ENCODE data around the gene FKBP6. TPM values are rescaled to one million over a fixed set of nuclear protein-coding genes. Genes with fewer than 3 reads are reported as not detected.

FKBP6 gene
- total RNA-seq, 2 experiments from 2014 or later = not detected

DNA sequence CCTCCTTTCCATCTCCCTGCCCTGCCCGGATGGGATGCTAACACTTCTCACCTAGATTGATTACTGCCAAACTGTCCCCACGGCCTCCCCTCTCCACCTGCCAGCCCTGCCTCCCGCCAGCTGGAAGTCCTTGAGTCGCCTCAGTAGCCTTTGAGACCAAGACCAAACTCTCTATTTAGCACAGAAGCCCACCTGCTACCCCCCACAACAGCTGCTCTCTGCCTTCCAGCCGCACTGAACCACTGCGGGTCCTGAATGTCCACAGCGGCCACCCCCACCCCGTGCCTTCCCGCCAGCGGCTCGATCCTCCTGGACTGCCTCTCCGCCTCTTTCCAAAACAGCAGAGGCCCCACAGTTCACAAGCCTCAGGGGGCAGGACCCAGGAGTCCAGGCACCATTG, 39.0 kb downstream of the FKBP6 start:
- Histone ChIP-seq H3K27ac (ENCODE audit: low read depth in 1 of 2, low read length in 2 of 2) (no peak overlapping the region), H3K9me3 (ENCODE audit: control insufficient read depth in 1 of 2, insufficient read depth in 1 of 2, low read length in 2 of 2) (no peaks in the 10 kb centered on the region), H3K36me3 (ENCODE audit: insufficient read depth, low read length) (no peaks in the 10 kb centered on the region), H3K4me1 (ENCODE audit: insufficient read depth, low read length) (no peaks in the 10 kb centered on the region), H3K4me3 (ENCODE audit: low read length) (no peak overlapping the region), H3K27me3 (ENCODE audit: control insufficient read depth in 1 of 2, insufficient read depth in 2 of 2, low read length in 2 of 2) (no peaks in the 10 kb centered on the region)
- Mint-ChIP-seq H3K27ac (no peak overlapping the region), H3K27me3 (no peaks in the 10 kb centered on the region), H3K4me1 (ENCODE audit: low read depth) (no peaks in the 10 kb centered on the region), H3K9me3 (no peaks in the 10 kb centered on the region), H3K4me3 (no peak overlapping the region), H3K36me3 (ENCODE audit: low read depth) (no peaks in the 10 kb centered on the region)
- DNase-seq (no peak), ATAC-seq (ENCODE audit: poor library complexity) (no peak)
- ChIA-PET CTCF (no interaction called here), POLR2A (no interaction called here)
- intact Hi-C loops (cut with DNase I, micrococcal nuclease) = no loop called here
- TF ChIP-seq, protein P1, sequence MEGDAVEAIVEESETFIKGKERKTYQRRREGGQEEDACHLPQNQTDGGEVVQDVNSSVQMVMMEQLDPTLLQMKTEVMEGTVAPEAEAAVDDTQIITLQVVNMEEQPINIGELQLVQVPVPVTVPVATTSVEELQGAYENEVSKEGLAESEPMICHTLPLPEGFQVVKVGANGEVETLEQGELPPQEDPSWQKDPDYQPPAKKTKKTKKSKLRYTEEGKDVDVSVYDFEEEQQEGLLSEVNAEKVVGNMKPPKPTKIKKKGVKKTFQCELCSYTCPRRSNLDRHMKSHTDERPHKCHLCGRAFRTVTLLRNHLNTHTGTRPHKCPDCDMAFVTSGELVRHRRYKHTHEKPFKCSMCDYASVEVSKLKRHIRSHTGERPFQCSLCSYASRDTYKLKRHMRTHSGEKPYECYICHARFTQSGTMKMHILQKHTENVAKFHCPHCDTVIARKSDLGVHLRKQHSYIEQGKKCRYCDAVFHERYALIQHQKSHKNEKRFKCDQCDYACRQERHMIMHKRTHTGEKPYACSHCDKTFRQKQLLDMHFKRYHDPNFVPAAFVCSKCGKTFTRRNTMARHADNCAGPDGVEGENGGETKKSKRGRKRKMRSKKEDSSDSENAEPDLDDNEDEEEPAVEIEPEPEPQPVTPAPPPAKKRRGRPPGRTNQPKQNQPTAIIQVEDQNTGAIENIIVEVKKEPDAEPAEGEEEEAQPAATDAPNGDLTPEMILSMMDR (IDR thresholded peaks at IDR 0.05) = no peak

DNA sequence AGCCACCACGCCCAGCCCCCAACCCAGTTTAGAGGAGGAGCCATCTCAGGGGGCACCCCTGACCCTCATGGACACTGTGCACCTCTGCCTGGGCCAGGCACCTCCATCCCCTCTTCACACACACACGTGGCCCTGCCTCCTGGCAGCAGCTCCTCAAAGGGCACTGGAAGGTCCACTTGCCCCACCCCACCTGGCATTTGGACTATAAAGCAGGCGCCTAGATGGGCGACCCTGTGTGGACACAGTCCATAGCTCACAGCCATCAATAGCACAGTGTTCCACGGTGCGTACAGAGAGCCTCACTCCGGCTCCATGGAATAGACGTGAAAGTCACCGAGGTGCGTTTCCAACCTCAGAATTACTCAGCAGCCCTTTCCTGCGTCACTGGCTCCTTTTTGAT, 41.0 kb downstream of the FKBP6 start:
- H3K36me3 Mint-ChIP-seq (ENCODE audit: low read depth) = no peaks in the 10 kb centered on the region
- TF ChIP-seq, protein P1 (IDR thresholded peaks at IDR 0.05) = no peak
- ChIA-PET POLR2A (no interaction called here), CTCF (no interaction called here)
- DNase-seq = no peak
- H3K27ac Mint-ChIP-seq = no peak overlapping the region
- no peaks in the 10 kb centered on the region for H3K27me3 Mint-ChIP-seq
- Histone ChIP-seq H3K36me3 (ENCODE audit: insufficient read depth, low read length) (no peaks in the 10 kb centered on the region), H3K27ac (ENCODE audit: low read depth in 1 of 2, low read length in 2 of 2) (no peak overlapping the region), H3K27me3 (ENCODE audit: control insufficient read depth in 1 of 2, insufficient read depth in 2 of 2, low read length in 2 of 2) (no peaks in the 10 kb centered on the region), H3K9me3 (ENCODE audit: control insufficient read depth in 1 of 2, insufficient read depth in 1 of 2, low read length in 2 of 2) (no peaks in the 10 kb centered on the region), H3K4me1 (ENCODE audit: insufficient read depth, low read length) (no peaks in the 10 kb centered on the region), H3K4me3 (ENCODE audit: low read length) (no peak overlapping the region)
- no peaks in the 10 kb centered on the region for H3K4me1 Mint-ChIP-seq (ENCODE audit: low read depth)
- no peak for ATAC-seq (ENCODE audit: poor library complexity)
- H3K4me3 Mint-ChIP-seq = no peak overlapping the region
- intact Hi-C loops (cut with DNase I, micrococcal nuclease) = no loop called here
- no peaks in the 10 kb centered on the region for H3K9me3 Mint-ChIP-seq

DNA sequence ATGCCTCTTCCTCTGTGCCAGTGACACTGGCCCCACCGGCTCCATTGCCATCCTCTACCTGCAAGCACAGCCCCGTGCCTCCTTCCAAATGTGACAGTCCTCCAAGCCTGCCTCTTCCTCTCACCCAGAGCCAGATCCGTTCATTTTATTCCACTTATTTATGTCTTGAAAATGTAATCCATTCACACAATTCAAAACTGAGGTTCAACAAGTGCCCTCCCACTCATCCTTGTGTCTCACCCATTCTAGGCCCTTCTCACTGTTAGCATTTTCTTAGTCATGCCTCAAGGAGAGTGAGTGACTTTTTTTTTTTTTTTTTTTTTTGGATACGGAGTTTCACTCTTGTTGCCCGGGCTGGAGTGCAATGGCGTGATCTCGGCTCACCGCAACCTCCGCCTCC, 41.7 kb downstream of the FKBP6 start:
- ATAC-seq (ENCODE audit: poor library complexity) = no peak
- CTCF ChIA-PET = no interaction called here

More for the DNA sequence above, 41.7 kb downstream of the FKBP6 start:
- no peaks in the 10 kb centered on the region for H3K36me3 Mint-ChIP-seq (ENCODE audit: low read depth)
- no peak overlapping the region for H3K4me3 ChIP-seq (ENCODE audit: low read length)
- H3K27me3 ChIP-seq (ENCODE audit: control insufficient read depth in 1 of 2, insufficient read depth in 2 of 2, low read length in 2 of 2) = no peaks in the 10 kb centered on the region
- DNase-seq = no peak
- H3K9me3 ChIP-seq (ENCODE audit: control insufficient read depth in 1 of 2, insufficient read depth in 1 of 2, low read length in 2 of 2) = no peaks in the 10 kb centered on the region
- H3K9me3 Mint-ChIP-seq = no peaks in the 10 kb centered on the region
- POLR2A ChIA-PET = no interaction called here
- no peak overlapping the region for H3K27ac ChIP-seq (ENCODE audit: low read depth in 1 of 2, low read length in 2 of 2)
- TF ChIP-seq, protein P1 (IDR thresholded peaks at IDR 0.05) = no peak
- H3K4me1 Mint-ChIP-seq (ENCODE audit: low read depth) = no peaks in the 10 kb centered on the region
- no peaks in the 10 kb centered on the region for H3K36me3 ChIP-seq (ENCODE audit: insufficient read depth, low read length)
- H3K4me3 Mint-ChIP-seq = no peak overlapping the region
- H3K27ac Mint-ChIP-seq = no peak overlapping the region
- no peaks in the 10 kb centered on the region for H3K27me3 Mint-ChIP-seq
- intact Hi-C loops (cut with DNase I, micrococcal nuclease) = no loop called here
- no peaks in the 10 kb centered on the region for H3K4me1 ChIP-seq (ENCODE audit: insufficient read depth, low read length)
